Memory B cell (primary cell): Measurements from ENCODE around the gene SLC16A10.
A peak's percentile ranks its signal among the peaks of the same experiment; 100 is the strongest.
"Not testable (repeated sequence)": the region's sequence is repeated elsewhere in the genome, so short reads cannot be mapped to it uniquely, and the experiment has no call there.

ENCODE experiments used
- ATAC-seq: fragments of 150-1000 bp; cut with Tn5 transposase; 2 replicates; pipeline ENCODE4 v1.10.0; 2021; ENCODE audit warnings: low read depth, mild to moderate bottlenecking, moderate library complexity
- DNase-seq, 2 donors: peaks; one replicate each; pipeline ENCODE4 v3.0.0; 2022; ENCODE audit warnings: low spot score in 2 of 2
- H3K27ac Mint-ChIP-seq: one replicate; pipeline ENCODE4 v1.8.0; 2022; ENCODE audit warnings: mild to moderate bottlenecking, moderate library complexity, mixed read lengths
- H3K27me3 Mint-ChIP-seq: one replicate; pipeline ENCODE4 v1.8.0; 2022; ENCODE audit warnings: mixed read lengths
- H3K36me3 Mint-ChIP-seq: one replicate; pipeline ENCODE4 v1.8.0; 2022; ENCODE audit warnings: mild to moderate bottlenecking, mixed read lengths
- H3K4me1 Mint-ChIP-seq: one replicate; pipeline ENCODE4 v1.8.0; 2022; ENCODE audit warnings: mixed read lengths
- H3K4me3 Mint-ChIP-seq: one replicate; pipeline ENCODE4 v1.8.0; 2022; ENCODE audit warnings: mild to moderate bottlenecking, moderate library complexity, mixed read lengths
- H3K9me3 Mint-ChIP-seq: one replicate; pipeline ENCODE4 v1.8.0; 2022; ENCODE audit warnings: mixed read lengths

The SLC16A10 gene

DNA sequence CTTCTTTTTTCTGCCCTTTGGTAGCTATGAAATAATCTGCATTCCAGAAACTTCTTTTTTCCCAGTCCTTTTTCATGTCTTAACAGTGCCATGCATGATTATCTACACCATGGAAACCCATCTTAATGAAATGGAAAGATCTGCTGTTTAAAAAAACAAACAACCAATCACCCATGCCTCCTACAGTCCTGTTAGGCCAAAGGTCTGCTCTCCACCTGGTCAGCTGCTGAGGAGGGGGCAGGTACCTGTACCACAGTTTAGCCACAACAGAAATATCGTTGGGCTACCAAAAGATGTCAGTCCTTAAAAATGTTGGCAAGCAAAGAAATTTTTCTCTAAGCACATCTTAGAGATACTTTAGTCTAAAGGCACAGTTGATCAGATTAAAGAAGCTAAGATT is 112.6 kb downstream of the SLC16A10 start:
- Mint-ChIP-seq H3K4me1 (peaks cover 12% of the 10 kb centered on the region), H3K36me3 (no peaks in the 10 kb centered on the region), H3K4me3 (no peak overlapping the region)

DNA sequence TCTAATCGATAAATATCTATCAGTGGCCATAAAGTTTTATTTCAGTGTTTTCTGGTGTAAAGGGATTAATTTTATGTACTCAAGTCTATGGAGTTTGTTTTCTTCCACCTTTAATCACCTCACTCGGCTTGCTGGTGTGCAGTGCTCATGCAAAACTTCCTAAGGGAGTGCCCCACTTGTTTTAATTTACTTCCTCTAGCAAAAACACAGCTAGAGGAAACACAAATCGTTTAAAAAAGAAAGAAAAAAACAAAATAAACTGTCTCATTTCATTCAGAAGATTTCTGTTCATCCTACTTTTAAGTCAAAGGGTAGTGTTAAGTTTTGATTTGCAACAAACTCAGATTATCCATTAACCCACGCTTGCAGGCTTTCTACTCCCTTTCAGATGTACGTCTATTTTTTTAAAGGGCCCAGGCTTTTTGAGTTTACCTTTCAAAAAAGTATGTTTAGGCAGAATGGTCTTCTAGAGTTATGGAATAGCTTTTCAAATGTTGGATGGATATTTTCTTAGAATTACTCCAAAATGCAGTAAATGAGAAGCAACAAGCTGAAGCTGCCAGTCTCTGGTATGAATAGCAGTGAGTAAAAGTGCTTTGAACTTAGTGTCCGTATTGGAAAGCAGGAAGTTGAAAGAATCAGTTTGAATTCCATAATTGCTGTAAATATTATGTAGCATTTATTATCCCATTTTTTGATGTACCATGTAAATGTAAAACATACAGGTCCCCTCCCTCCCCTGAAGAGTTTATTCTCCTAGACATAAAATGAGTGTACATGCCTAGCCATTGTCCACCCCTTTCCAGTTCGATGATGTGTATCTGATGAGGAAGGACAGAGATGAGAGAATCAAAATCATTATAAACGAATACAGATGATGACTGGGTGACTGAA is 113.3 kb downstream of the SLC16A10 start:
- no peaks in the 10 kb centered on the region for H3K9me3 Mint-ChIP-seq
- ATAC-seq (peak; percentile 51), DNase-seq (no peak)
- H3K4me3 Mint-ChIP-seq = peak overlapping the region; percentile 10
- H3K27me3 Mint-ChIP-seq = no peaks in the 10 kb centered on the region
- H3K4me1 Mint-ChIP-seq = peaks cover 12% of the 10 kb centered on the region
- H3K27ac Mint-ChIP-seq = no peak overlapping the region
- no peaks in the 10 kb centered on the region for H3K36me3 Mint-ChIP-seq

More for the DNA sequence above, 112.6 kb downstream of the SLC16A10 start:
- no peak for ATAC-seq
- DNase-seq = no peak
- Mint-ChIP-seq H3K27me3 (peaks cover 2% of the 10 kb centered on the region), H3K27ac (no peak overlapping the region), H3K9me3 (no peaks in the 10 kb centered on the region)

GRCh38 chr6:111201244-111201554 is 113.9 kb downstream of the SLC16A10 start:
- Mint-ChIP-seq H3K4me3 (no peak overlapping the region), H3K4me1 (peaks cover 12% of the 10 kb centered on the region), H3K36me3 (no peaks in the 10 kb centered on the region), H3K27ac (no peak overlapping the region), H3K9me3 (no peaks in the 10 kb centered on the region), H3K27me3 (no peaks in the 10 kb centered on the region)
- ATAC-seq (no peak), DNase-seq (no peak)

DNA sequence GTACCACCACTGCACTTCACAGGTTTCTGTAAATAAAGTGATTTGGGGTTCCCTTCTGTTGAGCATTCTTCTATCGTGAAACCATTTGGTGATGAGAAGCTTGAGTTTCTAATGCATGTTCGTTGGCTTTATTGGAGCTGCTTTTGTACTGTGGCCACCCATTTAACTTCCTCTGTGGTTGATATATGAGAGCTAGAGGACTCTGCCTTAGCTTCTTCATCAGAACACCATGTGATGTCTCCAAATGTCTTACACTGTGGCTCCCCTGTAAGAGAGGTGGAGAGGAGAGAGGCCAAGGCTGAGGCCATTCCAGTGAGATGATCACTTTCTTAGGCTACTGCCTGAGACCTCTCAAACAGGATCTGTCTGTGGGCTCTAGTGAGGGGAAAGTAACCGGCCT is 114.5 kb downstream of the SLC16A10 start:
- Mint-ChIP-seq H3K4me1 (peaks cover 12% of the 10 kb centered on the region), H3K27me3 (no peaks in the 10 kb centered on the region), H3K9me3 (no peaks in the 10 kb centered on the region), H3K36me3 (no peaks in the 10 kb centered on the region), H3K4me3 (no peak overlapping the region), H3K27ac (no peak overlapping the region)
- DNase-seq (no peak), ATAC-seq (no peak)

DNA sequence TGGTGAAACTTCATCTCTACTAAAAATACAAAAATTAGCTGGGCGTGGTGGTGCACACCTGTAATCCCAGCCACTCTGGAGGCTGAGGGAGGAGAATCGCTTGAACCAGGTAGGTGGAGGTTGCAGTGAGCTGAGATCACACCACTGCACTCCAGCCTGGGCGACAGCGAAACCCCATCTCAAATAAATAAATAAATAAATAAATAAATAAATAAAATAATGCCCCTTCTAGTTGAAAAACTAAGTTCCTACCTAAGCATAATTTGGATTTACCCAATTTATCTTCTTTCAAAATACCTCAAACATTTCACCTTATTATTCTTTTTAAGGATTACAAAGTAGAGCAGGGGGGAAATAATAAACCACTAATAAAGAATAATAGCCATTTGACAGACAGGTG is 116.2 kb downstream of the SLC16A10 start:
- H3K9me3 Mint-ChIP-seq, H3K4me3 Mint-ChIP-seq, H3K27ac Mint-ChIP-seq, H3K36me3 Mint-ChIP-seq, DNase-seq, H3K27me3 Mint-ChIP-seq, ATAC-seq: not testable (repeated sequence)
- H3K4me1 Mint-ChIP-seq = peaks cover 12% of the 10 kb centered on the region

GRCh38 chr6:111204305-111204704 is 117.0 kb downstream of the SLC16A10 start:
- Mint-ChIP-seq H3K4me3 (no peak overlapping the region), H3K27me3 (peaks cover 4% of the 10 kb centered on the region), H3K4me1 (peaks cover 12% of the 10 kb centered on the region), H3K27ac (no peak overlapping the region), H3K9me3 (no peaks in the 10 kb centered on the region), H3K36me3 (no peaks in the 10 kb centered on the region)
- DNase-seq (no peak), ATAC-seq (no peak)

GRCh38 chr6:111204881-111205280 is 117.6 kb downstream of the SLC16A10 start:
- DNase-seq (no peak), ATAC-seq (no peak)
- no peak overlapping the region for H3K4me3 Mint-ChIP-seq
- peaks cover 4% of the 10 kb centered on the region for H3K27me3 Mint-ChIP-seq
- peaks cover 11% of the 10 kb centered on the region for H3K4me1 Mint-ChIP-seq
- H3K9me3 Mint-ChIP-seq = no peaks in the 10 kb centered on the region
- H3K27ac Mint-ChIP-seq = no peak overlapping the region
- H3K36me3 Mint-ChIP-seq = no peaks in the 10 kb centered on the region

GRCh38 chr6:111205502-111205901 is 118.2 kb downstream of the SLC16A10 start:
- Mint-ChIP-seq H3K27ac (no peak overlapping the region), H3K9me3 (no peaks in the 10 kb centered on the region), H3K36me3 (no peaks in the 10 kb centered on the region), H3K4me3 (no peak overlapping the region), H3K27me3 (peaks cover 4% of the 10 kb centered on the region), H3K4me1 (peaks cover 6% of the 10 kb centered on the region)
- ATAC-seq = no peak
- DNase-seq = no peak

DNA sequence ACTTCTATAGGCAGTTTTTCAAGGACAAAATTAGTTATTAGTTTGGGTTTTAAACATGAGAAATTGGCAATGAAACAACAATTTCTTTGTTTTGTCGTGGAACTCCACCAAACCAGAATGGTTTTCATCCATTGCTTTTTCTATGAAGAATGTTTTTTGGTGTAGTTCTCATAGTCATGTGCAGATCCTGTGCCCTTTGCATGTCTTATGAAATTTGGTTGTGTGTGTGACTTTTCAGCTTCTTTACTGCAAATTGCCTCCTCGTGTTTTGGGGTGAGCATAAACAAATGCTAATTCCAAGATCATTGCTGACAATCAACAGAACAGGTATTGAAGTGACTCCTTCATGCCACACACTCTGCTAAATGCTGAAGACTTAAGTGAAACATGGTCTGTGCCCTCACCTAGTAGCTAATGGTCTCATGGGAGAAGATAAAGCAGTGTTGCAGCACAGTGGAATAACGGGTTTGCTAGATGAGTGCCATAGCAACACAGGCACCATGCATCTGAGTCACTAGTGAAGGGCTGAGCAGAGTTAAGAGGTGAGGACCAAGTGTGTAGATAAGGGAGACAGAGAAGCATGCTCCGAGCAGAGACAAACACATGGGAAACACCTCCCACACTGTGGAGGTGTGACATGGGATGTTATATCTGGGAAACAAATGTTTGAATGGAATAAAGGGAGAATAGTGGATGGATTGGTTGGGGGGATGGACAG is 120.0 kb downstream of the SLC16A10 start:
- Mint-ChIP-seq H3K27me3 (peaks cover 4% of the 10 kb centered on the region), H3K27ac (no peak overlapping the region), H3K4me1 (no peaks in the 10 kb centered on the region), H3K4me3 (no peak overlapping the region), H3K9me3 (no peaks in the 10 kb centered on the region), H3K36me3 (no peaks in the 10 kb centered on the region)
- DNase-seq = no peak
- ATAC-seq = no peak

DNA sequence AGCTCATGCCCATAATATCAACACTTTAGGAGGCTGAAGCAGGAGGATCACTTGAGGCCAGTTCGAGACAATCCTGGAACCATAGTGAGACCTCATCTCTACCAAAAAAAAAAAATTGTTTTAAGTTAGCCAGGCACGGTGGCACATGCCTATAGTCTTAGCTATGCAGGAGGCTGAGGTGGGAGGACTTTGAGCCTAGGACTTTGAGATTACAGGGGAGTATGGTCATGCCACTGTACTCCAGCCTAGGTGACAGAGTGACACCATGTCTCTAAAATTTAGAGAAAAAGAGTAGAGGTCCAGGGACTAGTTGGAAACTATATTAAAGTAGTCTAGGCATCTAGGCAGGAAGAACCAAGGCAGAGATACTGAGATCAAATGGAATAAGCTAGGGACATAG is 121.6 kb downstream of the SLC16A10 start:
- Mint-ChIP-seq H3K27me3 (peaks cover 4% of the 10 kb centered on the region), H3K4me3 (no peak overlapping the region), H3K36me3 (no peaks in the 10 kb centered on the region), H3K27ac (no peak overlapping the region), H3K4me1 (no peaks in the 10 kb centered on the region), H3K9me3 (no peaks in the 10 kb centered on the region)
- DNase-seq (no peak), ATAC-seq (no peak)

DNA sequence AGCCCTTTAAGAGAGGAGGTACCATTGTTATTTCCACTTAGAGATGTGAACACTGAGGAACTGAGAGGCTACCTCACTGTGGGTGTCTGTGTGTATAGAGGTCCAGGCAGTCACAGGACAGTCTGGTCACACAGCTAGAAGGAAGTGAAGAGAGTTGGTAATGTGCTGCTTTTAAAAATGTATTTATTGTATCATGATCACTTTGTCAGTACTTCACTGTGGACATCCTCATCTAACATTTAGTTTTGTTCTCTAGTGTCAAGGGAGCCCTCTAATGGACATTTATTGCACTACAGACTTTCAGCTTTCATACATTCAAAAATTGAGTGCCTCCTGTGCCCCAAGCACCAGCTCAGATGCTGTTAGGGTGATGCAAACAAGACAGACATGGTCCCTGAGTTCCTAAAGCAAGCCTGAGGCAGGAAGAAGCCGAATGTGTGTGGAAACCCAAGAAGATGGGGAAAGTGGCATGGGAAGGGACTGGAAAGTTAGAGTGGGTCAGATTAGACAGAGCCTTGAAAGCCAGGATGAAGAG is 123.0 kb downstream of the SLC16A10 start:
- Mint-ChIP-seq H3K27ac (no peak overlapping the region), H3K27me3 (peaks cover 5% of the 10 kb centered on the region), H3K4me1 (no peaks in the 10 kb centered on the region), H3K36me3 (no peaks in the 10 kb centered on the region), H3K4me3 (no peak overlapping the region), H3K9me3 (no peaks in the 10 kb centered on the region)
- DNase-seq = peak; percentile 30 to 42
- peak; percentile 63 for ATAC-seq

GRCh38 chr6:111211411-111212030 is 124.2 kb downstream of the SLC16A10 start:
- no peak overlapping the region for H3K4me3 Mint-ChIP-seq
- H3K27me3 Mint-ChIP-seq = peaks cover 5% of the 10 kb centered on the region
- H3K9me3 Mint-ChIP-seq = no peaks in the 10 kb centered on the region
- no peak overlapping the region for H3K27ac Mint-ChIP-seq
- ATAC-seq (no peak), DNase-seq (no peak)
- H3K4me1 Mint-ChIP-seq = no peaks in the 10 kb centered on the region
- H3K36me3 Mint-ChIP-seq = no peaks in the 10 kb centered on the region

DNA sequence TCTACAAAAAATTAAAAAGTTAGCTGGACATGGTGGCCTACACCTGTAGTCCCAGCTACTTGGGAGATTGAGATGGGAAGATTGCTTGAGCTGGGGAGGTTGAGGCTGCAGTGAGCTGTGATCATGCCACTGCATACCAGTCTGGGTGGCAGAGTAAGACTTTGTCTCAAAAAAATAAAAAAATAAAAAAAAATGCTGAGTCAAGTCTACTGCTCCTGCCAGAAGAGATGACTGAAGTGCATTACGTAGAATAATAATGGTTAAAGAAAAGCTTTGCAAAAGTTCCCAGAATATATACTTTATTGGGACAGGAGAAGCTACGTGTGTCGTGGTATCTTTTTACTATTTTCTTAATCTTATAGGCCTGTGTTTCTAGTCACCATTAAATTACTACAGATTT is 125.3 kb downstream of the SLC16A10 start:
- Mint-ChIP-seq H3K27me3 (peaks cover 2% of the 10 kb centered on the region), H3K4me3 (no peak overlapping the region), H3K27ac (no peak overlapping the region), H3K36me3 (no peaks in the 10 kb centered on the region), H3K9me3 (no peaks in the 10 kb centered on the region), H3K4me1 (no peaks in the 10 kb centered on the region)
- ATAC-seq (no peak), DNase-seq (no peak)

DNA sequence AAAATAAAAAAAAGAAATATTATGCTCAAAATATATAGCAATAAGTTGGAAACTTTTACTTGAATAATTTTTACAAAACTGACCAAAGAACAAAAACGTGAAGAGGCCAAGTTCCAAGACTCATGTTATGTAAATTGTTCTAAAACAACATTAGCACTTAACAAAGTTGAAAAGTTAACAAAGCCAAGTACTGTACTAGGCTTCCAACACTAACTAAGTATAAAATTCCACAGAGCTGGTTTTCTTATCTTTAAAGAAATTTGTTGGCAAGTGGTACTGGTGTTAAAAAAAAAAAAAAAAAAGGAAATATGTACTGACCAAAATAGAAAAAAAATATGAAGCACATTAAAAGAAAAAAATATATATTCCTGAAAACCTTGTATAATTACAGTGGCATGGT is 127.8 kb downstream of the SLC16A10 start:
- DNase-seq (no peak), ATAC-seq (no peak)
- Mint-ChIP-seq H3K27ac (no peak overlapping the region), H3K4me3 (no peak overlapping the region), H3K9me3 (no peaks in the 10 kb centered on the region), H3K36me3 (no peaks in the 10 kb centered on the region), H3K27me3 (peaks cover 2% of the 10 kb centered on the region), H3K4me1 (no peaks in the 10 kb centered on the region)
